ENCODE data around the gene DPH1. TPM values are rescaled to one million over a fixed set of nuclear protein-coding genes. Genes with fewer than 3 reads are reported as not detected.

Gene DPH1
- total and polyA plus RNA-seq, 2 of the 4 experiments (the other 2 are of a cell fraction), result 24.4 to 49.9 TPM

DNA sequence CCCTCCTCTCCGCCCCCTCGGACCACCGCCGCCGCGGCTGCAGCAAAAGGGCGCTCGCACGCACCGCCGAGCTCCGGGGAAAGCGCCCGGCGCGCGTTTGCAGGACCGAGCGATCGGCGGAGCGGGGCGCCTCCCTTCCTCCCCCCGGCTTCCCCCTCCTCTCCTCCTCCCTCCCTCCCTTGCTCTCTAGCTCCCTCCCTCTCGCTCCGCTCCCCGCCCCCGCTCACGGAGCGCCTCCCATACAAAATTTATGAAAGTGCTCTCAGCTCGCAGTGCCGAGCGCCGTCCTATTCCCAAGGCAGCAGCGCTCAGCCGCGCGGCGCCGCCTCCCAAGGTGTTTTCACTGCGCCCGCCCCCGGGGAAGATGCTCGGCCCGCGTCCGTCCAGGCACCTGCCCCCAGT, 4.7 kb upstream of the DPH1 start, which contains the start of gene RTN4RL1:
Gene RTN4RL1 (minus strand): TSS at position 115 of the 402 bp plus-strand sequence. CDS start 469 bp downstream, outside the sequence.
- no TSS peak for BruUV-seq (replicated peaks)
- Histone ChIP-seq H4K5ac (ENCODE audit: low read depth, low read length) (no peak within 1 kb of the TSS), H3K18ac (ENCODE audit: low read depth, low read length) (no peak within 1 kb of the TSS), H3K27me3 (ENCODE audit: control insufficient read depth, insufficient read depth, low read length) (peaks cover 53% of the 10 kb centered on the region), H3K56ac (ENCODE audit: extremely low read depth, insufficient read depth, low read length) (no peak within 1 kb of the TSS), H4K20me1 (ENCODE audit: insufficient read depth, low read length) (no peaks in the 10 kb centered on the region; the same call in 1 of the 2 replicates), H3K4me3 (ENCODE audit: insufficient read depth, low read depth, low read length) (peak within 1 kb of the TSS; percentile 29), H2AFZ (replicated peaks; ENCODE audit: low read length, poor library complexity) (peak within 1 kb of the TSS; percentile 81), H3K4me1 (ENCODE audit: control insufficient read depth, insufficient read depth, low read length) (peaks cover 1% of the 10 kb centered on the region; the same call in 1 of the 2 replicates), H3K9ac (ENCODE audit: low read depth, low read length) (no peak within 1 kb of the TSS), H3K79me1 (ENCODE audit: low read depth in 1 of 2, low read length in 2 of 2) (peaks cover 0 to 2% of the 10 kb centered on the region in 2 experiments; a peak in 2 of 4 replicates), H3K27ac (ENCODE audit: insufficient read depth, low read length) (no peak within 1 kb of the TSS), H3K23ac (ENCODE audit: low read depth, low read length) (no peak within 1 kb of the TSS), H3K4ac (ENCODE audit: low read depth, low read length) (no peak within 1 kb of the TSS), H3K36me3 (ENCODE audit: control insufficient read depth, insufficient read depth, low read length) (no peaks in the 10 kb centered on the region), H4K91ac (ENCODE audit: insufficient read depth, low read depth, low read length) (no peak within 1 kb of the TSS), H3K14ac (replicated peaks; ENCODE audit: low read depth, low read length) (no peak within 1 kb of the TSS), H3K9me1 (ENCODE audit: insufficient read depth, low read length) (no peaks in the 10 kb centered on the region), H3K4me2 (ENCODE audit: low read depth, low read length) (peak within 1 kb of the TSS; percentile 70), H2BK5ac (ENCODE audit: low read depth, low read length, poor library complexity, severe bottlenecking) (no peak within 1 kb of the TSS), H2BK20ac (ENCODE audit: low read depth, low read length) (no peak within 1 kb of the TSS), H2AK9ac (replicated peaks; ENCODE audit: low read depth, low read length, poor library complexity) (peak within 1 kb of the TSS; percentile 28), H2BK120ac (ENCODE audit: low read depth, low read length) (no peak within 1 kb of the TSS), H3K9me3 (ENCODE audit: control insufficient read depth, insufficient read depth, low read length) (no peaks in the 10 kb centered on the region), H2AK5ac (ENCODE audit: low read depth, low read length) (no peak within 1 kb of the TSS), H4K8ac (ENCODE audit: low read depth in 2 of 2, low read length in 2 of 2) (no peak within 1 kb of the TSS), H2BK15ac (ENCODE audit: low read depth, low read length) (no peak within 1 kb of the TSS)
- TF ChIP-seq, protein P1, sequence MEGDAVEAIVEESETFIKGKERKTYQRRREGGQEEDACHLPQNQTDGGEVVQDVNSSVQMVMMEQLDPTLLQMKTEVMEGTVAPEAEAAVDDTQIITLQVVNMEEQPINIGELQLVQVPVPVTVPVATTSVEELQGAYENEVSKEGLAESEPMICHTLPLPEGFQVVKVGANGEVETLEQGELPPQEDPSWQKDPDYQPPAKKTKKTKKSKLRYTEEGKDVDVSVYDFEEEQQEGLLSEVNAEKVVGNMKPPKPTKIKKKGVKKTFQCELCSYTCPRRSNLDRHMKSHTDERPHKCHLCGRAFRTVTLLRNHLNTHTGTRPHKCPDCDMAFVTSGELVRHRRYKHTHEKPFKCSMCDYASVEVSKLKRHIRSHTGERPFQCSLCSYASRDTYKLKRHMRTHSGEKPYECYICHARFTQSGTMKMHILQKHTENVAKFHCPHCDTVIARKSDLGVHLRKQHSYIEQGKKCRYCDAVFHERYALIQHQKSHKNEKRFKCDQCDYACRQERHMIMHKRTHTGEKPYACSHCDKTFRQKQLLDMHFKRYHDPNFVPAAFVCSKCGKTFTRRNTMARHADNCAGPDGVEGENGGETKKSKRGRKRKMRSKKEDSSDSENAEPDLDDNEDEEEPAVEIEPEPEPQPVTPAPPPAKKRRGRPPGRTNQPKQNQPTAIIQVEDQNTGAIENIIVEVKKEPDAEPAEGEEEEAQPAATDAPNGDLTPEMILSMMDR (conservative IDR thresholded peaks at IDR 0.05; ENCODE audit: low read depth, low read length), result no peak
- TF ChIP-seq SMC3 (IDR thresholded peaks at IDR 0.05; ENCODE audit: low read depth, low read length), result no peak
- 0 out of 2 replicates have a peak, but pooled peaks have one; percentile 38 for TF ChIP-seq MAZ (IDR thresholded peaks at IDR 0.05; ENCODE audit: borderline replicate concordance, low read depth, low read length)
- TF ChIP-seq POLR2A (IDR thresholded peaks at IDR 0.05; ENCODE audit: low read depth, low read length), result no peak
- TF ChIP-seq, protein P2, sequence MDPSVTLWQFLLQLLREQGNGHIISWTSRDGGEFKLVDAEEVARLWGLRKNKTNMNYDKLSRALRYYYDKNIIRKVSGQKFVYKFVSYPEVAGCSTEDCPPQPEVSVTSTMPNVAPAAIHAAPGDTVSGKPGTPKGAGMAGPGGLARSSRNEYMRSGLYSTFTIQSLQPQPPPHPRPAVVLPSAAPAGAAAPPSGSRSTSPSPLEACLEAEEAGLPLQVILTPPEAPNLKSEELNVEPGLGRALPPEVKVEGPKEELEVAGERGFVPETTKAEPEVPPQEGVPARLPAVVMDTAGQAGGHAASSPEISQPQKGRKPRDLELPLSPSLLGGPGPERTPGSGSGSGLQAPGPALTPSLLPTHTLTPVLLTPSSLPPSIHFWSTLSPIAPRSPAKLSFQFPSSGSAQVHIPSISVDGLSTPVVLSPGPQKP (IDR thresholded peaks at IDR 0.05; ENCODE audit: borderline replicate concordance, low read depth, low read length), result no peak
- TF ChIP-seq MXI1 (IDR thresholded peaks at IDR 0.05; ENCODE audit: borderline replicate concordance, low read depth, low read length), result no peak
- in situ Hi-C loops (cut with MboI; ENCODE audit: low sequenced_read_pairs) (loop anchor here (5.0 to 25.0 kb wide), 2 partner anchors 113 to 313 kb away; partner anchors contain the start of genes TLCD2 and WDR81), dilution Hi-C loops (cut with HindIII; ENCODE audit: low sequenced_read_pairs, unreplicated experiment) (no loop called here), intact Hi-C loops (cut with micrococcal nuclease) (no loop called here)
- POLR2A ChIA-PET (ENCODE audit: unreplicated experiment), result no interaction called here
- ATAC-seq (ENCODE audit: low read depth), result peak; percentile 13
- no peak for DNase-seq
- CTCF ChIA-PET, result interaction anchor here (0.9 to 2.4 kb wide), 3 partner anchors 12 to 143 kb away, joined by 4 to 18 read pairs (median 4); no protein-coding TSS in a partner anchor
- 0% methylated on average over 23 of the region's 47 CpGs; no CpG with 5 or more reads in 1 of the 2 experiments for WGBS, 2 experiments (ENCODE audit: extremely low coverage in 2 of 2, insufficient read length in 1 of 2)
